ENCODE data around the gene EBF3.
"Not testable (repeated sequence)": the region's sequence is repeated elsewhere in the genome, so short reads cannot be mapped to it uniquely, and the experiment has no call there.

The EBF3 gene

DNA sequence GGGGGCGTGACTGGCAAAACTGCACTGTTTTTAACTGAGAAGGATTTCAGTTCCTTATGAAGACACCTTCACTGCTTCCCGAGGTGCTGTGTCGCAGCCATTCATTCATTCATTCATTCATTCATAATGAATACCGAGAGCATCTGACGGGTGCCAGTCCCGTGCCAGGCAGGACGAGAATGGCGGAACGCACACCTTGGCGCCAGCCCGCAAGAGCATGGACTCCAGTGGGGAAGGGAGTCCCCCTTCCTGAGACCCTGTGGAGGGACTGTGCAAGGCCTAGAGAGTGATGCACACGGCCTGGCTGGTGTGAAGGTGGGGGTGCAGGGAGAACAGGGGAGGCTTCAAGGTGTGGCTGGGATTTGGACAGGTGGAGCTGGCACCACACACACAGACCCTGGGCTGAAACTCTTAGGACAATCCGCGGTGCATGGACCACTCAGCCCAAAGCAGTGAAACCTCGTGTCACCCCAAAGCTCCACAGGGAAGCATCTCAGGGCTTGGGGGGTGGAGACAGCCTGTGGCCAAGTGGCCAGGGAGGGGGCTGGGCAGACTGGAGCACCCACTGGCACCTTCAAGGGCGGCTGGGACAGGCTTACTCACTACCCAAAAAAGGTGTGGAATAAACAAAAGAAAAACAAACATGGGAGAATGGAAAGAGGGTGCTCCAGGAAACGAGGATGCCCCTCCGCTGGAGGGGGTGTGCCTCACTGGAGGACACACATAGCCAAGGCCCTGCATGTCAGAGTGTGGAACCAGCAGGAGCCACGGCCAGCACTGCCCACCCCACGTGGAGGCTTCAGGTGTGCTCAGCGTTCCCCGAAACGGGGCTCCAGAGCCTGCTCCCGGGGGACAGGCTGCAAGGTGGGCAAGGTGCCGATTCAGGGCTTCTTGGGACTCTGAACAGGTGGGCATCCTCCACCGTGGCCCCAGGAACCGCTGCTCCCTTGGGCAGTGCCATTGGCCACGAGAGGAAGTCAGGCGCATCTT, 37.7 kb downstream of the EBF3 start:
- no peak for DNase-seq (ENCODE audit: low read depth in 2 of 2)

DNA sequence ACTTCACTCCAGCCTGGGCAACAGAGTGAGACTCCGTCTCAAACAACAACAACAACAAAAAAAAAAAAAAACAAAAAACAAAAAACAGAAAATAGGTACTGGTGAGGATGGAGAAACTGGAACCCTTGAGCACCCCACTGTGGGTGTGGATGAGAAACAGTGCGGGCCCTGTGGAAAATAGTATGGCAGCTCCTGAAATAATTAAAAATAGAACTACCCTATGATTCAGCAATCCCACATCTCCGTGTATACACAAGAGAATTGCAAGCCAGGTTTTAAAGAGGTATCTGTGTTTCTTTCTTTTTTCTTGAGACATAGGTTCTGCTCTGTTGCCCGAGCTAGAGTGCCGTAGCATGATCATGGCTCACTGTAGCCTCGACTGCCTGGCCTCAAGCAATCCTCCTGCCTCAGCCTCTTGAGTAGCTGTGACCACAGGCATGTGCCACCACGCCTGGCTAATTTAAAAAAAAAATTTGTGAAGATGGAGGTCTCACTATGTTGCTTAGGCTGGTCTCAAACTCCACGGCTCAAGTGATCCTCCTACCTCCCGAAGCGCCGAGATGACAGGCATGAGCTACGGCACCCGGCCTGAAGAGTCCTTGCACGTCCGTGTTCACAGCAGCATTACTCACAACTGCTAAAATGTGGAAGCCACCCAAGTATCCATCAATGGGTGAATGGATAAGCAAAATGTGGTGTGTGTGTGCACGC, 39.5 kb downstream of the EBF3 start:
- DNase-seq (ENCODE audit: low read depth in 2 of 2) = no peak

DNA sequence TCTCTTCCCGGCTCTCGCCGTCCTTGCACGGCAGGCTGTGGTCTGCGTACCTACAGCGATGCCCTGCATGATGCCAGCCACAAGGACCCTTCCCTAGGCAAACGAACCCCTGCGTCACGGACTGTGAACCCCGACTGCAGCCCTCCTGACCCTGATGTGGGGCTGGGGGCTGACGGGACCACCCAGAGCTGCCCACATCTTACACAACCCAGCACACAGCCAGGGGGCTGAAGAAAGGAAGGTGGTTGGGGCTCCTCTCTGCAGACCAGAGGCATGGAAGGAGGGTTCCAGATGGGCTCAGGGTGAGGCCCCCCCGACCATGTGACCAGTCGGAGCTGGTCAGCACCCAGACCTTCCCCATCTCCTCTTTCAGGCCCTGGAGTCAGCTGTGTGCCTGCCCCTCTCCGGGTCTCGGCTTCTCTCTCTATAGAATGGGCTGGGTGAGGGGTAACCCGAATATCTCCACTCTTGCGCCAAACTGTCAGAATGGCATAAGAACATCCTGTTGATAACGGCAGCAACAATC, 41.4 kb downstream of the EBF3 start:
- DNase-seq (ENCODE audit: low read depth in 2 of 2) = no peak

DNA sequence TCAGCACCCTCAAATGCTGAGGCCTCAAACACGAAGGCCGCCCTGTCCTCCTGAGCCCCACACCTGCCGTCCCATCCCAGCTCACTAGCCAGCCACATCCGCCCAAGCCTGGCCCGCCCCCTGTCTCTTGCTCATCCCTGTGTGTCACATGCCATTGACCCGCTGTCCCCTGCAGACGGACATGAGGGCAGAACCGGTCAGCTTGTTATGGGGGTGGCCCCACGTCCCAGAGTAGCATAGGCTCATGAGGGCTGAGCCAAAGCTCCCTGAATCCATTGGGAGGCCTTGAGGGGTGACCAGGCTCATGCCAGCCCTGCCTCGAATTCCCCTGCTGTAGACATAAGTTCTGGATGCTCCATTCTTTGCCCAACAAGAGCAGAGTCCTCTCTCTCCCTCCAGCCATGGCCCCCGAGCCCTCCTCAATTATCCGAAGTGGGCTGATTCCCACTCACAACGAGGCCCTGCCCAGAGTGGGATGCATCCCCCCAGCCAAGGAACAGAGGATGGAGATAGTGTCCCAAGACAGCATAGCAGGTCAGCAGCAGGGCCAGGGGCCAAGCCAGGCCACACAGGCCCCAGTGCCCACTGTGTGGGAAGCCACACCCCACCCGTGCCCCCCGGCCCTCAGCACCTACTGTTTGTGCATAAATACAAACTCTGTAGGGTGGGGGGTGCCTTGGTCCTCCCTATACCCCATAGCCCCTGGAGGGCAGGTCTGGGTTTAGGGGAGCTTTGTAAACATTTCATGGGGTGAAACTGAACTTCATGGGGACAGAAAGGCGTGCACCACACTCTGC, 42.1 kb downstream of the EBF3 start:
- DNase-seq (ENCODE audit: low read depth in 2 of 2) = no peak

DNA sequence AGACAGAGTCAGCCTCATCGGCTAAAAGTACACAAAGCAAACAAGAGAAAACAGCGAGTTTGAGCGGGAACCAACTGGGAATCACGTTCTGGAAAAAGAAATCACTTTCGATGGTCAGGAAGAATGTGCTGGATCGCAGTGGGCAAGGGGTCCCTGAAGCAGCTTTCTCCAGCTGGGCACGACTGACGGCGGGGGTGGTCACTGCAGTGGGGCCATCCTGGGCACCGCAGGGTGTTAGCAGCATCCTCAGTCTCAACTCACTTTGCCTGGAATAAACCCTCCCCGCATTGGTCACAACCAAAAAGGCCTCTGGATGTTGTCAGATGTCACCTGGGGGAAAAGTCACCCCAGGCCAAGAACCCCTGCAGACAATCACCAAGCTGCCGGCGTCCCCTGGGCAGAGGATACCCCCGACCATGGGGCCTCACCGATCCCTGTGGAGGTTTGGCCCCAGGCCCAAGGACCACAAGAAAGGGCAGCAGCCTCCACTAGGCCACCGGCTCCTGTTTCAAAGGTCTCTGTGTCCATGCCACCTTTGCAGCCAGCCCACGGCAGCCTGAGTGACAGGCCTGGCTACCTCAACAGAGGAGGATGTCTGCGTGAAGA, 42.9 kb downstream of the EBF3 start:
- no peak for DNase-seq (ENCODE audit: low read depth in 2 of 2)

DNA sequence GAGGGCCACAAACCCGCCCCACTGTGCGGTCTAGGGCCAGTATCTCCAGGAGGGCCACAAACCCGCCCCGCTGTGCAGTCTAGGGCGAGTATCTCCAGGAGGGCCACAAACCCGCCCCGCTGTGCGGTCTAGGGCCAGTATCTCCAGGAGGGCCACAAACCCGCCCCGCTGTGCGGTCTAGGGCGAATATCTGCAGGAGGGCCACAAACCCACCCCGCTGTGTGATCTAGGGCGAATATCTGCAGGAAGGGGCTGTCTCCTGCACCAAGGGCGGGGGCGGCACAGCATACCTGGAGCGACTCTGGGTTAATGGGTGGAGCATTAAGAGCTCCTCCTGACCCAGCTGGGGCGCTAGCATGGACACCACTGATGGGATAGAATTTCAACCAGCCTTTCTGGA, 43.9 kb downstream of the EBF3 start:
- not testable (repeated sequence) for DNase-seq (ENCODE audit: low read depth in 2 of 2)

DNA sequence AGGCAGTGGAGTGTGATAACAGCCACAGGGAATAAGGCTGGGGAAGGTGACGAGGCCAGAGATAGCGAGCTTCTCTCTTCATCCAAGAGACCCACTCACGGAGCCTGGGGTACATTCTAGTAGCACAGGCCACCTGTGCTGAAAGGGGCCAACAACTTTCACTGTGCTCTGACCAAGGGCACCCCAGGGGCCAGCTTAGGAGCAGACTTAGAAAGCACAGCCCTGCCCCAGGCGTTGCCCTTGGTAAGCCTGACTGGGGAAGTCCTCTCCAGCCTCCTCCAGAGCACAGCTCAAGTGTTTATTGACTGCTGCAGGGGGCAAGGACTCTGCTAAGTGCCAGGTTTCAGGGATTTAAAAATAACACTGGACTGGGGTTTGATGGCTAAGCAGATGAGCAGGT, 44.7 kb downstream of the EBF3 start:
- DNase-seq (ENCODE audit: low read depth in 2 of 2) = no peak

DNA sequence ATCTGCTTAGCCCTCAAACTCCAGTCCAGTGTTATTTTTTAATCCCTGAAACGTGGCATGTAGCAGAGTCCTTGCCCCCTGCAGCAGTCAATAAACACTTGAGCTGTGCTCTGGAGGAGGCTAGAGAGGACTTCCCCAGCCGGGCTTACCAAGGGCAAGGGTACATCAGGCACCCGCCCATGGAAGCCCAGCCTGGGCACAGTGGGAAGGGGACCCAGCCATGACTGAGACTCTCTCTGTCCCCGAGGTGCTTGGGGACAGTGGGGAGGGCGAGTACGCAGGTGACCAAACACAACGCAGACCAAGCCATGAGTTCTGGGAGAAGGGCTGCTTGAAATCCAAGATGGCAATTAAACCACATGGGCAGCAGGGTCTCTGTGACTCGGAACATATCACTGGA, 45.2 kb downstream of the EBF3 start:
- DNase-seq (ENCODE audit: low read depth in 2 of 2) = no peak

DNA sequence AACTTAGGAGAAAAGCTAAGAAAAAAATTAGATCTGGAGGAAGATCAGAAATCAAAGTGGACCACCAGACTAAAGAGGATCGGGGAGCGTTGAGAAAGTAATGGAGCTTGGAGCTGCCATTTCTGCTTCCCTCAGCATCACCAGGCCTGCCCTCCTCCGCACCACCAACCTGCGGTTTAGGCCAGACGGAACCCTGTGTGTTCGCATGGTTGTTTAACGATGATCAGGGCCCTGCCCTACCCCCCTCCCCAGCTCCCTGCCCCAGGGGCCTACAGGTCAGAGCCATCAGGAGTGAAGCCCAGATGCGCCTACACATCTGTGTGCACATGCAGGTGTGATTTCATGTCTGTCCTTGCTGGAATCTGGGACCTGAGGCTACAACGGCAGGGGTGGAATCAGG, 45.7 kb downstream of the EBF3 start:
- no peak for DNase-seq (ENCODE audit: low read depth in 2 of 2)

DNA sequence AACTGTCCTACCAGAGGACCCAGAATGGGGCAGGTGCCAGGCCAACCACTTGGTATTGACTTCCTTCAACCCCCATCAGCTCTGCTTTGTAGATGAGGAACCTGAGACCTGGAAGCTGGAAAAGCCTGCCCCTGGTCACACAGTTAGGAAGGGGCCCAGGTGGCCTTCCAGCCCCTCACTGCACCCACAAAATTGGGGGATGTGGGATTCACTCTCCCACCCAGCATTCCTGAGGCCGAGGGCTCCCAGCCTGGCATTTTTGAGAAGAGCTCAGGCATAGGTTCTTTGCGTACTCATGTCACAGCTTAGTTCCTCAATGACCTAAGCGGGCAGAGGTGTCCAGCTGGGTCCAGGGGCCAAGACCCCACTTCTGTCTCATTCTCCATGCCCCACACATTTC, 46.1 kb downstream of the EBF3 start:
- DNase-seq (ENCODE audit: low read depth in 2 of 2) = no peak

DNA sequence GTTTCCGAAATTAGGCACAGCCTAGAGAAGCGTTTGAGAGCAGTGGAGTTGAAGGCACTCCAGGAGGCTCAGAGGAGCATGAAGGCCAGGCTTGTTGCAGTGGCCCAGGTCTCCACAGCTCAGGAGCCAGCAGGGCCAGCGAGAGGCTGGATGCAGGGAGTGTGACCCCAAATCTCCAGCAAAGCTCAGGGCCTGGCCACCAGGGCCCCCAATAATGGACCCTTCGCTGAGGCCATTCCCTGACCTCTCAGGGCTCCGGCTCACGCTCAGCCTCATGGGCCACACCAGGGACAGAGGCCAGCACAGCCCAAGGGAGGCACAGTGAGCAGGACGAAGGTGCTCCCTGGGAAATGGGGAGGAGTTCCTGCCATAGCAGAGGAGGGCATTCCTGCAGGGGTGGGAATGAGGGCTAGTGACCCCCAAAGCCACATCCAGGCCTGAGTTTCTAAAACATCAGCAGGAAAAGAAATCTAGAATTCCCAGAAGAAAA, 47.5 kb downstream of the EBF3 start:
- no peak for DNase-seq (ENCODE audit: low read depth in 2 of 2)

DNA sequence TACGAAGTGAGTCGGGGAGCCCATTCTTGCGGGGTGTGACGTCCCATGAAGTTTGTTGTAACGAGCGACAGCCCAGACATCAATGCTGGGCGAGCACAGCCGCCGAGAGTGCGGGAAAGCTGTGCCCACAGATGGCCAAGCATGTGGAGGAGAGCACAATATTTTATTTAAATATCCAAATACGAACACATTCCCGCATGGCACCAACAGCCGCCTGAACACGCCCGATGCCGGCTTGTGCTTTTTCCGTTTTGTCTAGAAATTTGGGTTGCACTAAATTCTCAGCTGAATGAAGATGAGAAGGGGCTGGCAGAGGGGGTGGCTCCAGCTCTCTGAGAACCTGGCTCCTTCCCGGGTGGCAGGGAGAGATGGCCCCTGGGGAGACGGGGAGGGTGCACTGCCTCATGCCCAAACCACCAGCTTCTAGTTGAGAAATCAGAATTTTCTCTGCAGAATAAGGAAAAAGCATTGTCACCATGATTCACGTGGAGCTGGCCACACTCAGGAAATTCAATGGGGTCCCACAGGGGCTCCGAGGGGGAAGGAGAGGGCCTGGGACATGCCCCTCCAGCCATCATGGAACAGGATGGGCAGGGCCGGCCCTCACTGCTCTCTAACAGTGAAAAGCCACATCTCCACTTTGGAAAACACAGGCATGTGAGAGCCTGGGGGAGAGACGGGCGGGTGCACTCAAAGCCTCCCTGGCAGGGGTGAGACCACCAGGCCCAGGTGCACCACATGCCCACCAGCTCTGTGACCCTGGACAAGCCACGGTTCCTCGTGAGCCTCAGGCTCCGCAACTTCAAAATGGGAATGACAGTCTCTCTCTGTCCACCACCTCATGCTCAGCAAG, 48.3 kb downstream of the EBF3 start:
- DNase-seq (ENCODE audit: low read depth in 2 of 2) = no peak

DNA sequence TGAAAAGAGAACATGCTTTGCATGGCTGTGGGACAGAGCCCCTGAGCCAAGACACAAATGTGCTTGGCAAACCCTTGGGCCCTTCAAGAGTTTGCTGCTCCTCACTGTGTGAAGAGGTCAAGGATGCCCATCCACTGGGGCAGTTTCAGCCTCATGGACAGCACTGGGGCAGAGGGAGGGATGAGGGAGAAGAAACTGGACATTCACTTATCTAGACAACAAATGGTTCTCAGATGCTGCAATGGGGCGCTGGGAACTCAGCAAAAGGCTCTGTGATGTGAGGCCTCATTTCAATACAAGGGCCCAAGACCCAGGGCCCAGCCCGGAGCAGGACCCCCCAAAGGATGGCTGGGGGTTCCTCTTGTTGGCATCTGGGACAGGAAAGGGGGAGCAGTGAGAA, 49.1 kb downstream of the EBF3 start:
- DNase-seq (ENCODE audit: low read depth in 2 of 2) = no peak

DNA sequence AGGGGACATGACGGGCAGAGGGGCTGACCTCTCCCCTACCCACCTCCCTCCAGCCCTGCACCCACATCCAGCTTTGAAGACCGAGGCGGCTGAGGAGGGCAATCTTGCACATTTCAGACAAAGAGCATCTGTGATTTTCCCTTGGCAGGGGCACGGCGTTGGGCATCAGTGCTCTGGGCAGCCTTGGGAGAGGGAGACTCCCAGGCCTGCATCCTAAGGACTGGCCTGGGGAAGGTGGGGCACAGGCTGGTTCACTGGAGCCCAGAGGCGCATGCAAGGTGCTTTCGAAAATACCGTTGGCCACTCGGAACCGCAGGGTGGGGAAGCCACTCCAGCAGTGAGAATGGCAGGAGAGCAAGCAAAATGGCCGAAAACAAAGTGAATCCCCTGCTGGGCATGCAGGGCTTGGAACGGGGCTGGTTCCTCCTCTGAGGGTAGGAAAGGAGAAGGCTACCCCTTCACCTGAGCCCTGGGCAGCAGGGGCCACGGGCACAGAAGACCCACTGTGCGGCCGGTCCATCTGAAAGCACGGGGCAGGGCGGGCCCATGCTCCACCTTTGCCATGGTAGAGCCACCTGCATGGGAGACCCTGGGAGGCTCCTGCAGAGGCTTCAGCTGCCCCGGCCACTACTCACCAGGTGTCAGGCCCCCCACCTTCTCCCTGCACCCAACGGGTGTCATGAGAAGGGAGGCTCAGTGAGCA, 49.8 kb downstream of the EBF3 start:
- no peak for DNase-seq (ENCODE audit: low read depth in 2 of 2)

DNA sequence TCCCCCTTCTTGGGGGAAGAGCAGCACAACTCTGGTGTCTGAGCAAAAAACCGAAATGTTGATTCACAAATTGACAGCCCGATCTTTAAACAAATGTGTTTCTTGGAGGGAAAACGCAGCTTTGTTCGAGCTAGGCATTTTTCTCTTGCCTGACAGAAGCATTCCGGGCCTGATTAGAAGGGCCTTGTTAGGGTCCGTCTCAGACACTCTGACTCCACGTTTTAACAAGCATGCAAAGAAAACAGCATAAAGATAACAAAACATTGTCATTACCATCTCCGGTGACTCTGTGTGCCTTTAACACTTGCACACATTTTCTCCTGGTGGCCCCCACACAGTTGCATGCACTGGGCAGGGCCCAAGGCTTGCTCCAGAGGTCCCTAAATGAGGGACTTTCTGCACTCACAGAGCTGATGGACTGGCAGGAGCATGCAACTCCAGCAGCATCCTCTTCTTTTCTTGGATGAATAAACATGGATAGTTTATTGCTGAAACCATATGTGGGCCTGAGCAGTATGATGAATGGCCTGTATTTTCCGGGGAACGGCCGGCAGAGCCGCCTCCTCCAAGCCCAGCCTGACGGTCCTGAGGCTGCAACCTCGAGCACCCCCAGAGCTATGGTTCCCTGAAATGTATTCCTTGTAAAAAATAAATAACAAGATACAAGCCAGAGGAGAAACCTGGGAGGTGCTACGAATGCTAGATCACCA, 50.9 kb downstream of the EBF3 start:
- no peak for DNase-seq (ENCODE audit: low read depth in 2 of 2)

DNA sequence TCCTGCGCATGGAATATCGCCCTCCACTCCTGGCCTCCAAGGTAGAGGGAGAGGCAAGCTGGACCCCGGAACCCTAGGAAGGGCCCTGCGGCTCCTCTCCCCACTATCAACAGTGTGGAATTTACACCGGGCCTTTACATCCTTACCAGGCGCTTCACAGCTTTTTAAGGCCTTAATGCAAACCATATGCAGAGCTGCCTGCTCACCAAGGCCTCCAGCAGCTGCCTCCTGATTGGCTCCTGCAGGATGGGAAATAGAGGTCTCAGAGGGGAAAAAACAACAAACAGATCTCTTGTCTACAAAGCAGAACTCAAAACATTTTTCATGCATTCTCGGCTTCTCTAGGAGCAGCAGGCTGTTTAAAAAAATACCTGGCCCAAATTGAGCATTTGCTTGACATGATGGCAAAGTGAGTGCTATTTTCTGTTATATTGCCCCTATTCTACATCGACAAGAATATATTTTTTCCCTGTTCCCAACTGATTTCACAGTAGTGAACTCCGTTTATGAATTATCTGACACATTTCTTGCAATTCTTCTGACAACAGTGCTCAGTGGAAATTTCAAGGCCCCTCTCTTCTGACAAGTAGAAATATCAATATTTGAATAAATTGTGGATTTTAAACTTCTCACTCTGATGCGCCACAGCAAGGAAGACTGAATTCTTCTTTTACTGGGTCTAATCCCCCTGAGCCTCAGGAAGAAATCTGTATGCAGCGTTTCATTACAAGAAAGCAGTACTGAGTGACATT, 51.7 kb downstream of the EBF3 start:
- DNase-seq (ENCODE audit: low read depth in 2 of 2) = no peak

DNA sequence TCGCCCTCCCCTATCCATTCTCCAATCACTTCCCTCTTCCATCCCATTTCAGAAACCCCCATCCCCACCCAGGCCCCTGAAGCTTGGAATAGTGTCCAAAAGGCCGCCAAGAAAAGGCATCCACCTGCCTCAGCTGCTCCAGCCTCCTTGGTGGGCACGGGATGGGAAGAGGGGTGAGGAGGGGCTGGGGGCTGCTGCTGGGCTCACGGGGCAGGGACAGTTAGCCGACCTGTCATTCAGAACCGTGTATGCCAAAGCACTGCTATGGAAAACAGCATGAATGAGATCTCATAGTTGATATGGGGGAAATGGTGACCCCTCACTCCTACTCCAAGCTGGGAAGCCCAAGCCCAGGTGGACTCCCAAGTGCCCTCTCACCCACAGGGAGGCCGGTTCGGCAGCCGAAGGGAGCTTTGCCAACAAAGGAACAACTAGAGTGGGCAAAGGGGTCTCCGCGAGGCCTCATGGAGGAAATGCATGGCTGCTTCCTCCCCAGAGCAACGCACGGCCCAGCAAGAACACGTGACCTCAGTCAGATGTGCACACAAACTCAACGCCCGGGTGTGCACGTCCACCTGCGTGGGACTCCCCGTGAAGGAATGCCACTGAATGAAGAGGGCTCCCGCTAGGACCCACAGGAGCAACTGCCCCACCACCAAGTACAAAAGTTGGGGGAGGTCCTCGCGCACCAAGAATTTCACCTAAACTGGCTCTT, 52.5 kb downstream of the EBF3 start:
- DNase-seq (ENCODE audit: low read depth in 2 of 2) = no peak

DNA sequence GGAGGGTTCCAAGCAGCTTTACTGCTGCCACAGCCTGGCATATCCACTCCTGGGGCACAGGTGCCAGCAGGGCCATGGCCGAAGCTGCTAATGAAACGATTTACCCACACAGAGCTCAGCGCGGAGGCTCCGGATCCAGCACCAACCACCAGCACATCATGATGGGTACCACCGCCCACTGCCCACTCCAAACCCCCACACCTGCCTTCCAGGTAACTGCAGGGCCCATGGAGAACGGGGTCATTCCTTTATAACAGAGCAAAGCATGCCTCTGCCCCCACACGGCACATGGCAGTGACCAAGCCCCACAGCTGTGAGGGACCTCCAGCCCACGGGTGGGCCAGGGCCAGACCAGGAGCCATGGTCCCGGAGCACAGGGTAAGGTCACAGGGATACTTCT, 53.2 kb downstream of the EBF3 start:
- DNase-seq (ENCODE audit: low read depth in 2 of 2) = no peak

Data from stimulated activated CD4-positive, alpha-beta T cell treated with anti-CD3 and anti-CD28 coated beads, Interleukin-12 subunit alpha, Interleukin-12 subunit beta, amount 100 ng/mL, for 24 hours (primary cell).